DOHH2 (cell line): ENCODE data around the gene RGS9.

Experiments used
- H3F3A ChIP-seq: fragments of 200-600 bp; sonication (generic), shearing (Covaris generic); 2 replicates; pipeline ENCODE4 v1.6.0; 2016; ENCODE audit warnings: antibody characterized with exemption, mild to moderate bottlenecking; ENCODE audit not compliant: control insufficient read depth, insufficient read depth
- H3K27ac ChIP-seq: fragments of 200-600 bp; sonication (generic); 2 replicates; pipeline ENCODE4 v1.5.1; 2014; ENCODE audit warnings: low read depth, mild to moderate bottlenecking, low read length, moderate library complexity
- H3K27me3 ChIP-seq: fragments of 200-600 bp; sonication (generic); 2 replicates; pipeline ENCODE4 v1.6.1; 2014; ENCODE audit warnings: mild to moderate bottlenecking, low read length, mixed read lengths; ENCODE audit not compliant: control insufficient read depth
- H3K36me3 ChIP-seq: fragments of 200-600 bp; sonication (generic); 2 replicates; pipeline ENCODE4 v1.6.1; 2014; ENCODE audit warnings: mild to moderate bottlenecking, low read length, moderate library complexity, mixed read lengths; ENCODE audit not compliant: control insufficient read depth
- H3K4me1 ChIP-seq: fragments of 200-600 bp; sonication (generic); 2 replicates; pipeline ENCODE4 v1.6.1; 2014; ENCODE audit warnings: mild to moderate bottlenecking, low read length, mixed read lengths; ENCODE audit not compliant: control insufficient read depth
- H3K4me2 ChIP-seq: fragments of 200-600 bp; sonication (generic); 2 replicates; pipeline ENCODE4 v1.6.0; 2014; ENCODE audit warnings: mild to moderate bottlenecking, low read length, moderate library complexity
- H3K4me3 ChIP-seq: fragments of 200-600 bp; sonication (generic); 2 replicates; pipeline ENCODE4 v1.5.1; 2014; ENCODE audit warnings: mild to moderate bottlenecking, low read length, mixed read lengths
- H3K79me2 ChIP-seq: fragments of 200-600 bp; sonication (generic); 2 replicates; pipeline ENCODE4 v1.6.1; 2014; ENCODE audit warnings: mild to moderate bottlenecking, low read length, mixed read lengths; ENCODE audit not compliant: control insufficient read depth
- H3K9me2 ChIP-seq: fragments of 200-600 bp; sonication (generic); replicated peaks from 2 replicates; pipeline ENCODE4 v1.6.1; 2014; ENCODE audit warnings: mild to moderate bottlenecking, low read length, mixed read lengths; ENCODE audit not compliant: control insufficient read depth
- H3K9me3 ChIP-seq: fragments of 200-600 bp; sonication (generic); 2 replicates; pipeline ENCODE4 v1.6.1; 2014; ENCODE audit warnings: antibody characterized with exemption, low read length, mixed read lengths; ENCODE audit not compliant: control insufficient read depth, insufficient read depth
- H4K20me1 ChIP-seq: fragments of 200-600 bp; sonication (generic); 2 replicates; pipeline ENCODE4 v1.6.0; 2014; ENCODE audit warnings: low read depth, mild to moderate bottlenecking, antibody characterized with exemption, low read length, moderate library complexity; ENCODE audit not compliant: control insufficient read depth, insufficient read depth
- EZH2phosphoT487 ChIP-seq: fragments of 200-600 bp; sonication (generic); IDR thresholded peaks from 2 replicates; pipeline ENCODE4 v1.6.1; 2017; ENCODE audit warnings: borderline replicate concordance, mild to moderate bottlenecking, antibody characterized with exemption, low read length, moderate library complexity, mixed read lengths
- TF ChIP-seq, protein P1 (sequence below): fragments of 200-600 bp; sonication (generic); IDR thresholded peaks from one replicate; pipeline ENCODE4 v1.5.1; 2014; ENCODE audit warnings: antibody characterized with exemption, mild to moderate bottlenecking, low read depth, low read length; ENCODE audit not compliant: poor library complexity, severe bottlenecking

The RGS9 gene

DNA sequence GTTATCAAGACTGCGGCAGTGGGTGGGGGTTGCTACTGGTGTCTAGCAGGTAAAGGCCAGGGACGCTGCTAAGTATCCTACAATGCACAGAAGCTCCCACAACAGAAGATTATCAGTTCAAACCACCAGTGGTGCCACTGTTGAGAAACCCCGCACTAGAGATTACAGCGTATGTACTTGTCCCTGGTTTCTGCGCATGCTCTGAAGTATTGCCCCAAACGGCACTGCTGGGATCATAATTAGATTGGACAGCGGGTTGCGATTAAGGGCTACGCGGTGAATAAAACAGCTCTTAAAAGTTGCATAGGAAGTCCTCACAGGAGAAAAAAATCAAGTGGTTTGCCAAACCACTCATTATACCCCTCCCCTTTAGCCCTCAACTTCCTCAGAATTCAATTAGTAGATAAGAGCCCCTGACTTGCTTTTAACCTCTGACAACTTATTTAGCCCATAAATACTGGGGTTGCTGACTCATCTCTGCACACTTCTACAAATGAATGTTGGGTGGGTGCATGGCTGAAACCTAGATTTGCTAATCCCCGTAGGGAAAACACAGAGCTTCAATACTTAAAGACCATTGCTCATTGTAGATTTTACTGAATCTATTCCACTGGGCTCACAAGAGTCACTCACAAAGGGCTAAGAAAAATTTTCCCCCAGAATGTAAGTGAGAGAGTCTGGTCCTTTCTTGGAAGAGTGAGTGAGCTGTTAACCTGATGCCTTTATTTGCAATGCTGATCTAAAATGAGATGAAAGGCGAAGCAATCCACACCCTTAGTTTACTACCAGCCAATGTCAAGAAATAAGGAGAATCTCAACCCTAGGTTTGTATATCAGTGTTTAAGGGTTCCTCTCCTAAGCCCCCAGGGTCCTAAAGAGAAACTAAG, 91.8 kb downstream of the RGS9 start:
- Histone ChIP-seq H3K36me3 (no peaks in the 10 kb centered on the region), H3K79me2 (no peaks in the 10 kb centered on the region), H3K4me2 (no peak overlapping the region), H3K9me2 (no peaks in the 10 kb centered on the region), H3K27me3 (peaks cover 3% of the 10 kb centered on the region; the same call in 1 of the 2 replicates), H3K27ac (no peak overlapping the region), H4K20me1 (no peaks in the 10 kb centered on the region), H3K9me3 (no peaks in the 10 kb centered on the region), H3K4me1 (0 out of 2 replicates have a peak, but pooled peaks cover 3% of the 10 kb centered on the region), H3K4me3 (no peak overlapping the region), H3F3A (no peaks in the 10 kb centered on the region)
- TF ChIP-seq, protein P1, sequence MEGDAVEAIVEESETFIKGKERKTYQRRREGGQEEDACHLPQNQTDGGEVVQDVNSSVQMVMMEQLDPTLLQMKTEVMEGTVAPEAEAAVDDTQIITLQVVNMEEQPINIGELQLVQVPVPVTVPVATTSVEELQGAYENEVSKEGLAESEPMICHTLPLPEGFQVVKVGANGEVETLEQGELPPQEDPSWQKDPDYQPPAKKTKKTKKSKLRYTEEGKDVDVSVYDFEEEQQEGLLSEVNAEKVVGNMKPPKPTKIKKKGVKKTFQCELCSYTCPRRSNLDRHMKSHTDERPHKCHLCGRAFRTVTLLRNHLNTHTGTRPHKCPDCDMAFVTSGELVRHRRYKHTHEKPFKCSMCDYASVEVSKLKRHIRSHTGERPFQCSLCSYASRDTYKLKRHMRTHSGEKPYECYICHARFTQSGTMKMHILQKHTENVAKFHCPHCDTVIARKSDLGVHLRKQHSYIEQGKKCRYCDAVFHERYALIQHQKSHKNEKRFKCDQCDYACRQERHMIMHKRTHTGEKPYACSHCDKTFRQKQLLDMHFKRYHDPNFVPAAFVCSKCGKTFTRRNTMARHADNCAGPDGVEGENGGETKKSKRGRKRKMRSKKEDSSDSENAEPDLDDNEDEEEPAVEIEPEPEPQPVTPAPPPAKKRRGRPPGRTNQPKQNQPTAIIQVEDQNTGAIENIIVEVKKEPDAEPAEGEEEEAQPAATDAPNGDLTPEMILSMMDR: no peak
- no peak for TF ChIP-seq EZH2phosphoT487

DNA sequence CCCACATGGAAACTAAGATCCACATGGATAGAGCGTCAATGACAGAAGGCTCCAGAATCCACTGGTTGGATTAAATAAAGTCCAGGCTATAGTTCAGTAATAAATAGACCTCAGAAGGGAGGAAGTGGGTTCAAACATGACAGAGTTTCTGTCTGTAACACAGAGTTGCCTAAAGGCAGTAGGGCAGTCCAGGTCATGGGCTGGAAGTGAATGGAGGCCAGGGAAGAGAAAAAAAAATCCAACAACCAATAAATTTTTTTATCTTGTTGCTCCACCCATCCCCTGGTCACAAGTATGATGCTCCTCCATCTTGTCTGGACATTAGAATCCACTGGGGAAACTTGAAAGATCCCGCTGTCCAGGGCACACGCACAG, 92.4 kb downstream of the RGS9 start:
- 0 out of 2 replicates have a peak, but pooled peaks cover 3% of the 10 kb centered on the region for H3K4me1 ChIP-seq
- H3K9me2 ChIP-seq: no peaks in the 10 kb centered on the region
- peaks cover 3% of the 10 kb centered on the region; the same call in 1 of the 2 replicates for H3K27me3 ChIP-seq
- H4K20me1 ChIP-seq: no peaks in the 10 kb centered on the region
- H3K4me2 ChIP-seq: no peak overlapping the region
- no peaks in the 10 kb centered on the region for H3K79me2 ChIP-seq
- H3K9me3 ChIP-seq: no peaks in the 10 kb centered on the region
- no peak overlapping the region for H3K27ac ChIP-seq
- no peak overlapping the region for H3K4me3 ChIP-seq
- no peaks in the 10 kb centered on the region for H3K36me3 ChIP-seq
- H3F3A ChIP-seq: no peaks in the 10 kb centered on the region
- TF ChIP-seq EZH2phosphoT487: no peak
- TF ChIP-seq, protein P1: no peak

DNA sequence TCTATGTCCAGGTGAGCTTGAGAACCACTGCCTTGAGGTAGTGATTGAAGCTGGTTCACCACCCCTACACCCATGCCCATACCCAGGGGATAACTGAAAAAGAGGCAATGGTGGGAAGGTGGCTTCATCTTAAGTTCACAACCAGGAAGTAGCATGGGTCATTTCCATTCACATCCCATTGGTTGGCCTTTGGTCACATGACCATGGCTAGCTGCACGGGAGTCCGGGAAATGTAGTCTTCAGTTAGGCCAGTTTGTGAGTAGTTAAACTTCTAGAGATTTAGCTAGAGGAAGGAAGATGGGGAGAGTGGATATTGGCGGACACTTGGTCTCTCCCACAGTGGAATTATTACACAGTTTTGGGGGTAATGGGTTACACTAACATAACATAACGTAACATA, 92.9 kb downstream of the RGS9 start:
- Histone ChIP-seq H4K20me1 (no peaks in the 10 kb centered on the region), H3K36me3 (no peaks in the 10 kb centered on the region), H3K9me3 (no peaks in the 10 kb centered on the region), H3K27me3 (peaks cover 3% of the 10 kb centered on the region; the same call in 1 of the 2 replicates), H3K9me2 (no peaks in the 10 kb centered on the region), H3F3A (no peaks in the 10 kb centered on the region), H3K27ac (no peak overlapping the region), H3K4me1 (0 out of 2 replicates have a peak, but pooled peaks cover 3% of the 10 kb centered on the region), H3K4me2 (no peak overlapping the region), H3K79me2 (no peaks in the 10 kb centered on the region), H3K4me3 (no peak overlapping the region)
- no peak for TF ChIP-seq EZH2phosphoT487
- TF ChIP-seq, protein P1: no peak
